Activated T-cell treated with anti-CD3 and anti-CD28 coated beads, Interleukin-2, amount 50 U/mL, for 24 hours (primary cell): ENCODE measurements around the gene RANBP10.
"Not testable (repeated sequence)": the region's sequence is repeated elsewhere in the genome, so short reads cannot be mapped to it uniquely, and the experiment has no call there.

Source experiments
- DNase-seq: peaks from one replicate; pipeline ENCODE4 v3.0.0-alpha.2; 2020
- H3K27ac Mint-ChIP-seq: 2 replicates; pipeline ENCODE4 v1.8.0; 2020; ENCODE audit warnings: mild to moderate bottlenecking, mixed read lengths
- H3K27me3 Mint-ChIP-seq: 2 replicates; pipeline ENCODE4 v1.8.0; 2020; ENCODE audit warnings: mixed read lengths
- H3K36me3 Mint-ChIP-seq: 2 replicates; pipeline ENCODE4 v1.8.0; 2020; ENCODE audit warnings: low read depth, mixed read lengths
- H3K4me1 Mint-ChIP-seq: 2 replicates; pipeline ENCODE4 v1.8.0; 2020; ENCODE audit warnings: low read depth, mixed read lengths
- H3K4me3 Mint-ChIP-seq: 2 replicates; pipeline ENCODE4 v1.8.0; 2020; ENCODE audit warnings: mild to moderate bottlenecking, moderate library complexity, mixed read lengths
- H3K9me3 Mint-ChIP-seq: 2 replicates; pipeline ENCODE4 v1.8.0; 2020; ENCODE audit warnings: mixed read lengths

RANBP10 gene

DNA sequence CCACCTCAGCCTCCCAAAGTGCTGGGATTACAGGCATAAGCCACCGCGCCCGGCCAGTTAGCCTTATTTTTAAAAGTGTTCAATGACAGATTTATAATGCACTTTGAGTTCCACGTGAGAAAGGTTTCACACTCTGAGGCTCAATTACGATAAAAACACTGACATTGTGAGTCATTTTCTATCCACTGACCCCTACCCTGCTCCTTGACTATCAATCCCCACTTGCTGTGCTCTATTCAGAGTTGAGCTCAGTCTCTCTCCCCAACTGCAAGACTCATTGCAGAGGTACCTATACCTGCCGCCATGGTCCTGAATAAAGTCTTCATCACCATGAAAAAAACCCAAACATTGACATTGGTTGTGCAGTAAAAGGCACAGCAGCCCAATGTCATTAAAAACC lies 95.8 kb downstream of the RANBP10 start:
- Mint-ChIP-seq H3K27ac (no peak overlapping the region), H3K4me1 (peaks cover 19% of the 10 kb centered on the region), H3K4me3 (no peak overlapping the region), H3K36me3 (peaks cover 20% of the 10 kb centered on the region), H3K9me3 (no peaks in the 10 kb centered on the region), H3K27me3 (no peaks in the 10 kb centered on the region)
- DNase-seq, result no peak

DNA sequence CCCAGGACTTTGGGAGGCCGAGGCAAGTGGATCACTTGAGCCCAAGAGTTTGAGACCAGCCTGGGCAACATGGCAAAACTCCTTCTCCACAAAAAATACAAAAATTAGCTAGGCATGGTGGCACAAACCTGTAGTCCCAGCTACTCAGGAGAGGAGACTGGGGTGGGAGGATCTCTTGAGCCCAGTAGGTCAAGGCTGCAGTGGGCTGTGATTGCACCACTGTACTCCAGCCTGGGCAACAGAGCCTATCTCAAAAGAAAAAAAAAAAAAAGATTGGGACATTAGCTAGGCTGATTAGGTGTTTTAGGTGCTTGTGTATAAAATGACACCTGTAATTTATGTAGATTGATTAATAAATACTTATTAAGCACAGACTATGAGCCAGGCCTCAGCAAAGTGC lies 97.3 kb downstream of the RANBP10 start:
- no peak for DNase-seq
- no peaks in the 10 kb centered on the region for H3K9me3 Mint-ChIP-seq
- no peaks in the 10 kb centered on the region for H3K27me3 Mint-ChIP-seq
- peaks cover 18% of the 10 kb centered on the region for H3K36me3 Mint-ChIP-seq
- peaks cover 30% of the 10 kb centered on the region for H3K4me1 Mint-ChIP-seq
- H3K4me3 Mint-ChIP-seq, result no peak overlapping the region
- no peak overlapping the region for H3K27ac Mint-ChIP-seq

- Mint-ChIP-seq H3K9me3 (no peaks in the 10 kb centered on the region), H3K4me1 (peaks cover 32% of the 10 kb centered on the region), H3K4me3 (no peak overlapping the region), H3K36me3 (peaks cover 12% of the 10 kb centered on the region), H3K27me3 (no peaks in the 10 kb centered on the region), H3K27ac (peak overlapping the region; percentile 7)
- no peak for DNase-seq
These were observed 98.0 kb downstream of the RANBP10 start for GRCh38 chr16:67708368-67708771.

DNA sequence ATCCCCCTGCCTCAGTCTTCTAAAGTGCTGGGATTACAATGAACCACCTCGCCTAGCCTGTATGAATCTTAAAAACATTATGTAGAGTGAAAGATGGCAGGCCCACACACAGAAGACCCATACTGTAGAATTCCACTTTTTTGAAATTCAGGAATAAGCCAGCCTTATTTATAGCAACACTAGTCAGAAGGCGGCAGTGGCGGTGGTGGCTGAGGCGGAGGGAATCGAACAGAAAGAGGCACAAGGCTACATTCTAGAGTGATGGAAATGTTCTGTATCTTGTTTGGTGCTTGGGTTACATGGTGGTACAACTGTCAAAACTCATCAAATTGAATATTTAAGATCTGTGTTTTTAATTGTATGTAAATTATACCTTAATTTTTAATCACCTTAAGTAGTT lies 98.6 kb downstream of the RANBP10 start:
- Mint-ChIP-seq H3K9me3 (no peaks in the 10 kb centered on the region), H3K27me3 (no peaks in the 10 kb centered on the region), H3K4me3 (no peak overlapping the region), H3K4me1 (peaks cover 34% of the 10 kb centered on the region), H3K36me3 (peaks cover 8% of the 10 kb centered on the region), H3K27ac (no peak overlapping the region)
- DNase-seq, result no peak

GRCh38 chr16:67707210-67707609 lies 99.2 kb downstream of the RANBP10 start:
- Mint-ChIP-seq H3K27me3 (no peaks in the 10 kb centered on the region), H3K9me3 (no peaks in the 10 kb centered on the region), H3K4me3 (no peak overlapping the region), H3K27ac (no peak overlapping the region), H3K4me1 (peaks cover 35% of the 10 kb centered on the region), H3K36me3 (peaks cover 8% of the 10 kb centered on the region)
- no peak for DNase-seq

GRCh38 chr16:67704110-67704509 lies 102.2 kb downstream of the RANBP10 start:
- Mint-ChIP-seq H3K4me1 (peaks cover 28% of the 10 kb centered on the region), H3K27me3 (no peaks in the 10 kb centered on the region), H3K9me3 (no peaks in the 10 kb centered on the region), H3K36me3 (peaks cover 6% of the 10 kb centered on the region), H3K4me3 (no peak overlapping the region), H3K27ac (peak overlapping the region; percentile 70)
- DNase-seq, result no peak

DNA sequence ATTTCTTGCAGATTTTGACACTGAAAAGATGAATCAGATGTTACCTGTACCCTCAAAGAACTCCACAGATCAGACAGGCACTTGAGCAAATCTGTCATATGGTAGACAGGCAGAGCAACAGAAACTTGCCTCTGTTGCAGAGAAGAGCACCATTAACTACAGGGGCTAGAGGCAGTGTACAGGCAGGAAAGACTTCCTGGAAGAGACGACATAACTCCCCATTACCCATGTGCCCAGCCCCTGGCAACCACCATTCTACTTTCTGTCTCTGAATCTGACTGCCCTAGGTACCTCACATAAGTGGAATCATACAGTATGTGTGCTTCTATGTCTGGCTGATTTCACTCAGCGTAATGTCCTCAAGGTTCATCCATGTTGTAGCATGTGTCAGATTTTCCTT lies 102.7 kb downstream of the RANBP10 start:
- Mint-ChIP-seq H3K27me3 (no peaks in the 10 kb centered on the region), H3K36me3 (peaks cover 9% of the 10 kb centered on the region), H3K4me3 (no peak overlapping the region), H3K9me3 (no peaks in the 10 kb centered on the region), H3K27ac (peak overlapping the region; percentile 70), H3K4me1 (peaks cover 28% of the 10 kb centered on the region)
- DNase-seq, result no peak

- DNase-seq, result no peak
- Mint-ChIP-seq H3K4me3 (no peak overlapping the region), H3K27ac (no peak overlapping the region), H3K27me3 (no peaks in the 10 kb centered on the region), H3K36me3 (peaks cover 22% of the 10 kb centered on the region), H3K4me1 (peaks cover 23% of the 10 kb centered on the region), H3K9me3 (no peaks in the 10 kb centered on the region)
These were observed 104.2 kb downstream of the RANBP10 start for GRCh38 chr16:67702130-67702529.

DNA sequence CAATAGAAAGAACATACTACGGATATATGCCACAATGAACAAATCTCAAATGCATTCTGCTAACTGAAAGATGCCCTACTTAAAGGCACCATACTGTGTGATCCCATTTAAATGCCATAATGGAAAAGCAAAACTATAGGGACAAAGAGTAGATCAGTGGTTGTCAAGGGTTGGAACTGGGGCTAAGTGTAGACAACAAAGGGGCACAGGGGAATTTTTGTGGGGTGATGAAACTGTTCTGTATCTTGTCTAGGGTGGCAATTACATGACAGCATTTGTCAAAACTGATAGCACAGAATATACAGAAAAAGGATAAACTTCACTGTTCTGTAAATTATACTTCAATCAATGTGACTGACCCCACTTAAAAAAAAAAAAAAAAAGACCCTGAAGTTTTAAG lies 104.9 kb downstream of the RANBP10 start:
- H3K4me1 Mint-ChIP-seq, result peaks cover 23% of the 10 kb centered on the region
- no peak overlapping the region for H3K27ac Mint-ChIP-seq
- no peak overlapping the region for H3K4me3 Mint-ChIP-seq
- no peaks in the 10 kb centered on the region for H3K9me3 Mint-ChIP-seq
- no peak for DNase-seq
- H3K36me3 Mint-ChIP-seq, result peaks cover 22% of the 10 kb centered on the region
- no peaks in the 10 kb centered on the region for H3K27me3 Mint-ChIP-seq

DNA sequence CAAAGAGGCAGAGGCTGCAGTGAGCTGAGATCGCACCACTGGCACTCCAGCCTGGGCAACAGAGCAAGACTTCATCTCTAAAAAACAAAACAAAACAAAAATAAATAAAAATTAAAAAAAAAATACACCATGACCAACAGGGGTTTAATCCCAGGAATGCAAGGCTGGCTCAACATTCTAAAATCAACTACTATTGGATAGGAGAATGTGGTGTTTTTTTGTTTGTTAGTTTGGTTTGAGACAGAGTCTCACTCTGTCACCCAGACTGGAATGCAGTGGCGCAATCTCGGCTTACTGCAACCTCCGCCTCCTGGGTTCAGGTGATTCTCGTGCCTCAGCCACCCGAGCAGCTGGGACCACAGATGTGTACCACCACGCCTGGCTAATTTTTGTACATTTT lies 107.1 kb downstream of the RANBP10 start:
- Mint-ChIP-seq H3K4me3 (no peak overlapping the region), H3K4me1 (peaks cover 13% of the 10 kb centered on the region), H3K36me3 (peaks cover 18% of the 10 kb centered on the region), H3K27ac (no peak overlapping the region), H3K9me3 (no peaks in the 10 kb centered on the region), H3K27me3 (no peaks in the 10 kb centered on the region)
- no peak for DNase-seq

GRCh38 chr16:67697422-67698185 lies 108.8 kb downstream of the RANBP10 start:
- no peak for DNase-seq
- Mint-ChIP-seq H3K27ac (no peak overlapping the region), H3K4me1 (no peaks in the 10 kb centered on the region), H3K36me3 (peaks cover 18% of the 10 kb centered on the region), H3K27me3 (no peaks in the 10 kb centered on the region), H3K9me3 (no peaks in the 10 kb centered on the region), H3K4me3 (no peak overlapping the region)

DNA sequence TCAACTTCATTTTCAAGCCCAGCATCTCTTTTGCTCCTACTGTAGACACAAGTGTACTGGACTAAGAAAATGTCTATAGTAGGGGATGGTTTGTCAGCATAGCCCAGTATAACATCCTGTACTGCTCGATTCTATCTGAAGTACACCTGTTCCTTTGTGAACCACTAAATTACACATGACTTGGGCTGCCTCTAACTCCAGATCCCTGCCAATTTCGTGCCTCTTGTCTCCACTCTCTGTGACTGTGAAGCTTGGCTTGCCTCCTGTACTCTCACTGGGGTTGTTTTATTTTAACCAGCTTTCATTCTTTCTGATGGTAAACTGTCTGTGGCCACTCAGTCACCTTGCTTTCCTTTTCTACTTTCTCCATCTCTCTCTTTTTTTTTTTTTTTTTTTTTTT lies 111.7 kb downstream of the RANBP10 start:
- Mint-ChIP-seq H3K4me1 (peaks cover 4% of the 10 kb centered on the region), H3K27ac (no peak overlapping the region), H3K27me3 (no peaks in the 10 kb centered on the region), H3K9me3 (no peaks in the 10 kb centered on the region), H3K4me3 (no peak overlapping the region), H3K36me3 (peaks cover 30% of the 10 kb centered on the region)
- DNase-seq, result no peak

DNA sequence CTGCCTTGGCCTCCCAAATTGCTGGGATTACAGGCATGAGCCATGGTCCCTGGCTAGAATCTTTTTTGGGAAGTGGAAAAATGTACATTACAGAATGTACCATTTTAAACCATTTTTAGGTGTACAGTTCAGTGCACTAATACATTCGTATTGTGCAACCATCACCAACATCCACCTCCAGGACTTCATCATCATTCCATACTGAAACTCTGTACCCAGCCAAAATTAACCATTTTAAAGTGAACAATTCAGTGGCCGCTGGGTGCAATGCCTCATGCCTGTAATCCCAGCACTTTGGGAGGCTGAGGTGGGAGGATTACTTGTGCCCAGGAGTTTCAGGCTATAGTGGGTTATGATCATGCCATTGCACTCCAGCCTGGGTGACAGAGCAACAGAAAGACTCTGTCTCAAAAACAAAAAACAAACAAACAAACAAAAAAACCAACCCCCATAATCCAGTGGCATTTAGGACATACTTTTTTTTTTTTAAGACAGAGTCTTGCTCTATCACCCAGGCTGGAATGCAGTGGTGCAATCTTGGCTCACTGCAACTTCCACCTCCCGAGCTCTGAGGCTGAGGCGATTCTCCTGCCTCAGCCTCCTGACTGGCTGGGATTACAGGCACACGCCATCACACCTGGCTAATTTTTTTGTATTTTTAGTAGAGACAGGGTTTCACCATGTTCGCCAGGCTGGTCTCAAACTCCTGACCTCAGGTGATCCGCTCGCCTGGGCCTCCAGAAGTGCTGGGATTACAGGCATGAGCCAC lies 112.7 kb downstream of the RANBP10 start:
- not testable (repeated sequence) for H3K27ac Mint-ChIP-seq, H3K27me3 Mint-ChIP-seq, H3K4me3 Mint-ChIP-seq, H3K4me1 Mint-ChIP-seq, DNase-seq, H3K9me3 Mint-ChIP-seq
- peaks cover 27% of the 10 kb centered on the region for H3K36me3 Mint-ChIP-seq

- no peaks in the 10 kb centered on the region for H3K27me3 Mint-ChIP-seq
- H3K9me3 Mint-ChIP-seq, result no peaks in the 10 kb centered on the region
- H3K27ac Mint-ChIP-seq, result peak overlapping the region; percentile 15
- no peak for DNase-seq
- H3K4me3 Mint-ChIP-seq, result no peak overlapping the region
- H3K36me3 Mint-ChIP-seq, result peaks cover 52% of the 10 kb centered on the region
- H3K4me1 Mint-ChIP-seq, result peaks cover 12% of the 10 kb centered on the region
These were observed 120.8 kb downstream of the RANBP10 start for GRCh38 chr16:67685388-67686112.

- H3K36me3 Mint-ChIP-seq, result peaks cover 50% of the 10 kb centered on the region
- H3K27ac Mint-ChIP-seq, result no peak overlapping the region
- H3K4me1 Mint-ChIP-seq, result peaks cover 10% of the 10 kb centered on the region
- H3K9me3 Mint-ChIP-seq, result no peaks in the 10 kb centered on the region
- H3K4me3 Mint-ChIP-seq, result no peak overlapping the region
- DNase-seq, result no peak
- H3K27me3 Mint-ChIP-seq, result no peaks in the 10 kb centered on the region
These were observed 122.6 kb downstream of the RANBP10 start for GRCh38 chr16:67683767-67684166.
